Measurements from ENCODE around the gene ANKRD28. TPM values are rescaled to one million over a fixed set of nuclear protein-coding genes. Genes with fewer than 3 reads are reported as not detected.
"Not testable (repeated sequence)": the region's sequence is repeated elsewhere in the genome, so short reads cannot be mapped to it uniquely, and the experiment has no call there.

Gene ANKRD28
- 10 to 100 TPM; 80.8 to 99.2 (median 89.8) TPM for total RNA-seq

- no peaks in the 10 kb centered on the region for H3K9me3 ChIP-seq
- peaks cover 0 to 4% of the 10 kb centered on the region in 2 donors for H3K4me1 ChIP-seq
- intact Hi-C loops (cut with DNase I; ENCODE audit: low total_unique reads), result no loop called here
- H3K4me3 ChIP-seq, result peak within 1 kb of the TSS; percentile 43 to 65 (median 45)
- TF ChIP-seq POLR2AphosphoS5 (IDR thresholded peaks at IDR 0.05) (peak in 1 of 3 donors; percentile 41), CTCF (IDR thresholded peaks at IDR 0.05) (peak; percentile 16 to 33 (median 27)), POLR2A (IDR thresholded peaks at IDR 0.05) (no peak)
- H3K27me3 ChIP-seq, result no peaks in the 10 kb centered on the region
- no peaks in the 10 kb centered on the region for H3K36me3 ChIP-seq
- no peak for DNase-seq (ENCODE audit: low spot score in 2 of 2)
- peak within 1 kb of the TSS; percentile 88 to 90 for H3K27ac ChIP-seq
These were observed at the start of gene ANKRD28 for GRCh38 chr3:15797642-15798303. TSS of gene ANKRD28 (minus strand) at chr3:15797979. CDS start at chr3:15796521, 1,458 bp downstream.

GRCh38 chr3:15847239-15847638 lies 49.5 kb upstream of the ANKRD28 start:
- Histone ChIP-seq H3K4me3 (no peak overlapping the region), H3K27me3 (no peaks in the 10 kb centered on the region), H3K27ac (no peak overlapping the region), H3K9me3 (peaks cover 0 to 6% of the 10 kb centered on the region in 2 donors), H3K36me3 (no peaks in the 10 kb centered on the region), H3K4me1 (no peaks in the 10 kb centered on the region)
- DNase-seq (ENCODE audit: low spot score in 2 of 2), result no peak
- intact Hi-C loops (cut with DNase I; ENCODE audit: low total_unique reads), result no loop called here
- TF ChIP-seq CTCF (IDR thresholded peaks at IDR 0.05) (no peak), POLR2A (IDR thresholded peaks at IDR 0.05) (no peak), POLR2AphosphoS5 (IDR thresholded peaks at IDR 0.05) (no peak)

- no peaks in the 10 kb centered on the region for H3K4me1 ChIP-seq
- no peaks in the 10 kb centered on the region for H3K36me3 ChIP-seq
- TF ChIP-seq POLR2A (IDR thresholded peaks at IDR 0.05), result no peak
- TF ChIP-seq POLR2AphosphoS5 (IDR thresholded peaks at IDR 0.05), result no peak
- TF ChIP-seq CTCF (IDR thresholded peaks at IDR 0.05), result no peak
- DNase-seq (ENCODE audit: low spot score in 2 of 2), result no peak
- H3K9me3 ChIP-seq, result peaks cover 0 to 3% of the 10 kb centered on the region in 2 donors
- H3K4me3 ChIP-seq, result no peak overlapping the region
- no peaks in the 10 kb centered on the region for H3K27me3 ChIP-seq
- no peak overlapping the region for H3K27ac ChIP-seq
- intact Hi-C loops (cut with DNase I; ENCODE audit: low total_unique reads), result no loop called here
These were observed 48.8 kb upstream of the ANKRD28 start for GRCh38 chr3:15846606-15847005.

- no peaks in the 10 kb centered on the region for H3K27me3 ChIP-seq
- intact Hi-C loops (cut with DNase I; ENCODE audit: low total_unique reads), result no loop called here
- no peak for TF ChIP-seq POLR2A (IDR thresholded peaks at IDR 0.05)
- TF ChIP-seq POLR2AphosphoS5 (IDR thresholded peaks at IDR 0.05), result no peak
- TF ChIP-seq CTCF (IDR thresholded peaks at IDR 0.05), result no peak
These were observed 47.7 kb upstream of the ANKRD28 start for GRCh38 chr3:15845475-15845874.

GRCh38 chr3:15844889-15845288 lies 47.1 kb upstream of the ANKRD28 start:
- no peaks in the 10 kb centered on the region for H3K36me3 ChIP-seq
- no peak for TF ChIP-seq CTCF (IDR thresholded peaks at IDR 0.05)
- TF ChIP-seq POLR2AphosphoS5 (IDR thresholded peaks at IDR 0.05), result no peak
- no peak for TF ChIP-seq POLR2A (IDR thresholded peaks at IDR 0.05)
- no peaks in the 10 kb centered on the region for H3K4me1 ChIP-seq

More at GRCh38 chr3:15845475-15845874, 47.7 kb upstream of the ANKRD28 start:
- no peaks in the 10 kb centered on the region for H3K4me1 ChIP-seq
- no peaks in the 10 kb centered on the region for H3K36me3 ChIP-seq
- no peak for DNase-seq (ENCODE audit: low spot score in 2 of 2)
- no peak overlapping the region for H3K4me3 ChIP-seq
- H3K9me3 ChIP-seq, result peaks cover 4 to 7% of the 10 kb centered on the region in 2 donors
- no peak overlapping the region for H3K27ac ChIP-seq

GRCh38 chr3:15841091-15841973 lies 43.6 kb upstream of the ANKRD28 start:
- not testable (repeated sequence) for H3K4me1 ChIP-seq

More at GRCh38 chr3:15844889-15845288, 47.1 kb upstream of the ANKRD28 start:
- Histone ChIP-seq H3K4me3 (no peak overlapping the region), H3K9me3 (peaks cover 5 to 8% of the 10 kb centered on the region in 2 donors), H3K27ac (no peak overlapping the region), H3K27me3 (no peaks in the 10 kb centered on the region)
- intact Hi-C loops (cut with DNase I; ENCODE audit: low total_unique reads), result no loop called here
- no peak for DNase-seq (ENCODE audit: low spot score in 2 of 2)

More at GRCh38 chr3:15841091-15841973, 43.6 kb upstream of the ANKRD28 start:
- H3K36me3 ChIP-seq; DNase-seq (ENCODE audit: low spot score in 2 of 2); H3K27ac ChIP-seq; intact Hi-C loops (cut with DNase I; ENCODE audit: low total_unique reads); H3K4me3 ChIP-seq; H3K27me3 ChIP-seq: not testable (repeated sequence)
- H3K9me3 ChIP-seq, result peaks cover 5 to 12% of the 10 kb centered on the region in 2 donors

Data from breast epithelium (tissue), 4 donors.